ENCODE results near the gene CEP295NL.

GRCh38 chr17:78886954-78887353, 16.0 kb downstream of the CEP295NL start:
- no peak for TF ChIP-seq BHLHE40 (IDR thresholded peaks at IDR 0.05; ENCODE audit: borderline replicate concordance)
- TF ChIP-seq NFRKB (IDR thresholded peaks at IDR 0.05), result no peak
- no peak for TF ChIP-seq TARDBP (IDR thresholded peaks at IDR 0.05)
- TF ChIP-seq PKNOX1 (IDR thresholded peaks at IDR 0.05), result no peak
- no peak for TF ChIP-seq SP1 (IDR thresholded peaks at IDR 0.05)
- TF ChIP-seq ZNF384 (IDR thresholded peaks at IDR 0.05), result no peak
